Keratinocyte (primary cell): ENCODE measurements around the gene DNAJB4. TPM values are rescaled to one million over a fixed set of nuclear protein-coding genes. Genes with fewer than 3 reads are reported as not detected.

Source experiments
- DNase-seq: peaks from one replicate; pipeline ENCODE4 v3.0.0-alpha.2; 2011; ENCODE audit warnings: low read depth, missing footprints, low spot score
- FAIRE-seq: peaks from 2 replicates; lab custom pipeline; 2011; peaks lifted over from hg19 to GRCh38; lab: Jason Lieb, UNC
- H2AFZ ChIP-seq: 2 replicates; pipeline ENCODE4 v1.6.0; 2012; ENCODE audit warnings: low read length, control low read depth, inconsistent platforms; ENCODE audit not compliant: control insufficient read depth
- H3K27ac ChIP-seq: 2 replicates; pipeline ENCODE4 v1.5.1; 2011; ENCODE audit warnings: low read length; ENCODE audit not compliant: control insufficient read depth, insufficient read depth
- H3K27me3 ChIP-seq: 3 replicates; pipeline ENCODE4 v1.6.0; 2011; ENCODE audit warnings: low read length; ENCODE audit not compliant: control insufficient read depth, insufficient read depth; ENCODE audit errors: extremely low read depth
- H3K36me3 ChIP-seq, 2 experiments: 2 replicates in 1 of 2; 3 replicates in 1 of 2; pipeline ENCODE4 v1.5.1; 2011; ENCODE audit warnings: low read length in 2 of 2, mild to moderate bottlenecking in 1 of 2; ENCODE audit not compliant: control insufficient read depth in 2 of 2, insufficient read depth in 2 of 2; ENCODE audit errors: extremely low read depth in 1 of 2
- H3K4me1 ChIP-seq: 3 replicates; pipeline ENCODE4 v1.5.1; 2011; ENCODE audit warnings: low read length; ENCODE audit not compliant: control insufficient read depth, insufficient read depth; ENCODE audit errors: extremely low read depth
- H3K4me2 ChIP-seq: 3 replicates; pipeline ENCODE4 v1.6.0; 2011; ENCODE audit warnings: low read depth, low read length; ENCODE audit not compliant: control insufficient read depth, insufficient read depth; ENCODE audit errors: extremely low read depth
- H3K4me3 ChIP-seq, 3 experiments: fragments of 200-600 bp in 1 of 3; sonication (generic) in 1 of 3; 2 replicates in 2 of 3; 3 replicates in 1 of 3; pipeline ENCODE4 v1.5.1; 2011 to 2016; ENCODE audit warnings: low read length in 3 of 3, mild to moderate bottlenecking in 3 of 3, control low read depth in 2 of 3, inconsistent platforms in 1 of 3, low read depth in 1 of 3, mixed read lengths in 1 of 3, mixed run types in 1 of 3, moderate library complexity in 1 of 3; ENCODE audit not compliant: control insufficient read depth in 2 of 3, insufficient read depth in 2 of 3; ENCODE audit errors: extremely low read depth in 1 of 3
- H3K79me2 ChIP-seq: 2 replicates; pipeline ENCODE4 v1.6.0; 2012; ENCODE audit warnings: low read length; ENCODE audit not compliant: control insufficient read depth, insufficient read depth
- H3K9ac ChIP-seq: 3 replicates; pipeline ENCODE4 v1.6.0; 2011; ENCODE audit warnings: low read length; ENCODE audit not compliant: control insufficient read depth, insufficient read depth; ENCODE audit errors: extremely low read depth
- H3K9me1 ChIP-seq: 3 replicates; pipeline ENCODE4 v1.6.0; 2011; ENCODE audit warnings: low read length; ENCODE audit not compliant: control insufficient read depth, insufficient read depth; ENCODE audit errors: extremely low read depth
- H3K9me3 ChIP-seq: 2 replicates; pipeline ENCODE4 v1.5.1; 2012; ENCODE audit warnings: low read depth, low read length; ENCODE audit not compliant: control insufficient read depth
- H4K20me1 ChIP-seq: 3 replicates; pipeline ENCODE4 v1.6.0; 2011; ENCODE audit warnings: low read length; ENCODE audit not compliant: control insufficient read depth, insufficient read depth; ENCODE audit errors: extremely low read depth
- EZH2 ChIP-seq: IDR thresholded peaks from one replicate; pipeline ENCODE4 v1.6.1; 2012; ENCODE audit warnings: inconsistent platforms, mild to moderate bottlenecking, low read length, moderate library complexity
- dilution Hi-C: fragments of 300-500 bp; cut with MboI; formaldehyde crosslinking; loops from one replicate; pipeline ENCODE4 v1.7.0; 2020; ENCODE audit warnings: low sequenced_read_pairs; ENCODE audit not compliant: extremely low pct_ligation_motif_present
- polyA plus RNA-seq, 5 experiments: library from polyadenylated mRNA; depleted of rRNA in 3 of 5; stranded (reverse) in 3 of 5; stranded (forward) in 1 of 5; unstranded in 1 of 5; fragments of >200 nt; gene quantifications; 1 replicate in 1 of 5; 2 replicates in 3 of 5; 3 replicates in 1 of 5; pipeline versions ENCODE4 v1.2.1 to v1.2.3, GENCODE V29; 2011 to 2012; ENCODE audit warnings: missing spikeins in 2 of 5, low read depth in 1 of 5, low replicate concordance in 1 of 5
- TF ChIP-seq, protein P1 (sequence below), 3 experiments: IDR thresholded peaks in 1 of 3; conservative IDR thresholded peaks in 1 of 3; optimal IDR thresholded peaks in 1 of 3; 2 replicates in 2 of 3; 3 replicates in 1 of 3; pipeline versions ENCODE3 to v1.5.1; 2011; ENCODE audit warnings: low read length in 3 of 3, mild to moderate bottlenecking in 3 of 3, moderate library complexity in 2 of 3, control low read depth in 1 of 3, inconsistent platforms in 1 of 3; ENCODE audit not compliant: insufficient read depth in 2 of 3; ENCODE audit errors: extremely low read depth in 1 of 3

The DNAJB4 gene
- polyA plus RNA-seq, 1 donor (not counting 4 experiments of a cell fraction or from before 2014, with no cell fraction given), result 30.9 TPM

DNA sequence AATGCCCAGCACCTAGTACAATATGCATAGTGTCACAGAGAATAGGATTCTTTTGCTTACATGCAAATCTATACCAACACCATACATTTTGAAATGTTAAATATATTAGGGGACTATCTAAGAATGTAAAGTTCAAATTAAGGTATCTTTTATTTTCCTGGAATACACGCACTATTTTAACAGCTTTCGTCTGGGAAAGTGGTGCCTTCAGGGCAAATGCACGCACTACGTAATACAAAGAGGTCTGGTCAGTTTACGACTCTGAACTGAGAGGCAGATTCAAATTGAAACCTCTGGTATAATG lies 26.8 kb upstream of the DNAJB4 start:
- peak overlapping the region; percentile 100 for H3K27ac ChIP-seq
- H3K9me3 ChIP-seq, result no peaks in the 10 kb centered on the region
- dilution Hi-C loops, result no loop called here
- H3K4me3 ChIP-seq, result peak overlapping the region; percentile 55 to 93 (median 90)
- H3K36me3 ChIP-seq, result peaks cover 4 to 8% of the 10 kb centered on the region in 2 experiments
- no peaks in the 10 kb centered on the region for H3K27me3 ChIP-seq
- H3K9me1 ChIP-seq, result peaks cover 2% of the 10 kb centered on the region
- TF ChIP-seq, protein P1, sequence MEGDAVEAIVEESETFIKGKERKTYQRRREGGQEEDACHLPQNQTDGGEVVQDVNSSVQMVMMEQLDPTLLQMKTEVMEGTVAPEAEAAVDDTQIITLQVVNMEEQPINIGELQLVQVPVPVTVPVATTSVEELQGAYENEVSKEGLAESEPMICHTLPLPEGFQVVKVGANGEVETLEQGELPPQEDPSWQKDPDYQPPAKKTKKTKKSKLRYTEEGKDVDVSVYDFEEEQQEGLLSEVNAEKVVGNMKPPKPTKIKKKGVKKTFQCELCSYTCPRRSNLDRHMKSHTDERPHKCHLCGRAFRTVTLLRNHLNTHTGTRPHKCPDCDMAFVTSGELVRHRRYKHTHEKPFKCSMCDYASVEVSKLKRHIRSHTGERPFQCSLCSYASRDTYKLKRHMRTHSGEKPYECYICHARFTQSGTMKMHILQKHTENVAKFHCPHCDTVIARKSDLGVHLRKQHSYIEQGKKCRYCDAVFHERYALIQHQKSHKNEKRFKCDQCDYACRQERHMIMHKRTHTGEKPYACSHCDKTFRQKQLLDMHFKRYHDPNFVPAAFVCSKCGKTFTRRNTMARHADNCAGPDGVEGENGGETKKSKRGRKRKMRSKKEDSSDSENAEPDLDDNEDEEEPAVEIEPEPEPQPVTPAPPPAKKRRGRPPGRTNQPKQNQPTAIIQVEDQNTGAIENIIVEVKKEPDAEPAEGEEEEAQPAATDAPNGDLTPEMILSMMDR (optimal IDR thresholded peaks at IDR 0.05 in 1 of 3, IDR thresholded peaks at IDR 0.05 in 1 of 3, conservative IDR thresholded peaks at IDR 0.05 in 1 of 3; ENCODE audit: extremely low read depth in 1 of 3, insufficient read depth in 2 of 3, low read length in 3 of 3), result no peak
- TF ChIP-seq EZH2, result no peak
- no peak for DNase-seq
- peaks cover 34% of the 10 kb centered on the region for H4K20me1 ChIP-seq
- H3K4me1 ChIP-seq, result peaks cover 20% of the 10 kb centered on the region
- H3K9ac ChIP-seq, result peak overlapping the region; percentile 100
- H2AFZ ChIP-seq, result no peak overlapping the region
- H3K4me2 ChIP-seq, result peak overlapping the region; percentile 90
- FAIRE-seq, result no peak
- peaks cover 86% of the 10 kb centered on the region for H3K79me2 ChIP-seq

DNA sequence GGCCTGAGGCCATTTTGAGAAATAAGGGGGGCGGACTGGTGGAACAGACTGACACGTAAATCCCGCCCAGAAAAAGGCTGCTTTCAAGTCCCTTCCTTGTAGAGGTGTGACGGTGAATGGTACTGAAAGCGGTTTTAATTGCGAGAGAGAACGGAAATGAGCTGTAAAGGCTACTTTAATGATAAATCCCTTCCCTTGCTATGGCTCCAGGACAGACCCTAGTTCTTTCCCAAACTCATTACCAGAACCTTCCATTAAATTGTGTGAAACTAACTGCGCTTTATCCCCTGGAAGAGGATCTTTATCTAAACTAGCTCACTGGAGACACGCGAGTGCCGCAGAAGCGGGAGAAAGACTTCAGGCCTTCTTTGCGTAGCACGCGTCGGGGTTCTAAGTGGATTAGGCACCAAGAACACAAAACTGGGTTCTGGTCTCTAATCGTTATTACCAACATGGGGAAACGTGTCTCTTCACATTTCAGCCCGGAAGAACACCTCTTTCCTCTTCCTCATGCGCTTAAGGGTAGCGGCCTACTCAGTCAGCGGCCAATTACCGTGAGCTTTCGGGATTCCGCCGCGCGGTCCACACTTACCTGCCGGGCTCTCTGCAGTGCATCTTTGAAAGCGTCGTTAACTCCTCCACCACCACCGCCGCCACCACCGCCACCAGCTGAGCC lies 26.3 kb upstream of the DNAJB4 start:
- Histone ChIP-seq H3K4me1 (peaks cover 20% of the 10 kb centered on the region), H3K79me2 (peaks cover 82% of the 10 kb centered on the region), H3K36me3 (peaks cover 4 to 8% of the 10 kb centered on the region in 2 experiments), H3K27ac (peak overlapping the region; percentile 100), H3K4me3 (peak overlapping the region; percentile 55 to 93 (median 90)), H3K27me3 (no peaks in the 10 kb centered on the region), H3K9me1 (peaks cover 2% of the 10 kb centered on the region), H3K9me3 (no peaks in the 10 kb centered on the region), H4K20me1 (peaks cover 34% of the 10 kb centered on the region), H3K9ac (peak overlapping the region; percentile 100), H2AFZ (peak overlapping the region; percentile 70), H3K4me2 (peak overlapping the region; percentile 90)
- FAIRE-seq (peak; percentile 65), DNase-seq (peak; percentile 42)
- dilution Hi-C loops, result no loop called here
- TF ChIP-seq, protein P1 (optimal IDR thresholded peaks at IDR 0.05 in 1 of 3, IDR thresholded peaks at IDR 0.05 in 1 of 3, conservative IDR thresholded peaks at IDR 0.05 in 1 of 3; ENCODE audit: extremely low read depth in 1 of 3, insufficient read depth in 2 of 3, low read length in 3 of 3), result no peak
- no peak for TF ChIP-seq EZH2
